Measurements from ENCODE around the gene DPEP2.
"Not testable (repeated sequence)": the region's sequence is repeated elsewhere in the genome, so short reads cannot be mapped to it uniquely, and the experiment has no call there.

The DPEP2 gene

GRCh38 chr16:67998779-67999688 is at the start of gene DPEP2:
Gene DPEP2, minus strand, starts transcription at chr16:67999484. Its CDS starts 6,272 bp downstream, at chr16:67993212.
- peak in 5 of 56 donors; percentile 1 to 43 (median 8) for DNase-seq

GRCh38 chr16:68047987-68048386 is 48.7 kb upstream of the DPEP2 start:
- no peak for DNase-seq

- no peak for DNase-seq
Measured at GRCh38 chr16:68046106-68046505, 46.8 kb upstream of the DPEP2 start.

- no peak for DNase-seq
Measured at GRCh38 chr16:68041783-68042182, 42.5 kb upstream of the DPEP2 start.

- peak in 53 of 56 donors; percentile 2 to 84 (median 50) for DNase-seq
Measured at GRCh38 chr16:68040506-68041288, 41.4 kb upstream of the DPEP2 start.

- no peak for DNase-seq
Measured at GRCh38 chr16:68037841-68038597, 38.7 kb upstream of the DPEP2 start.

- DNase-seq, result no peak
Measured at GRCh38 chr16:68035227-68035626, 35.9 kb upstream of the DPEP2 start.

GRCh38 chr16:68033101-68033500 is 33.8 kb upstream of the DPEP2 start:
- no peak for DNase-seq

GRCh38 chr16:68031951-68032350 is 32.7 kb upstream of the DPEP2 start:
- DNase-seq, result no peak

- not testable (repeated sequence) for DNase-seq
Measured at GRCh38 chr16:68030108-68030507, 30.8 kb upstream of the DPEP2 start.

- DNase-seq, result no peak
Measured at GRCh38 chr16:68028996-68029395, 29.7 kb upstream of the DPEP2 start.

- DNase-seq, result peak; percentile 44 to 98 (median 85)
Measured at GRCh38 chr16:68022728-68023537, 23.6 kb upstream of the DPEP2 start, which contains the start of the genes DDX28 and DUS2. Gene DDX28, minus strand, starts transcription at chr16:68023232. Its CDS starts 30 bp downstream, at chr16:68023202. Gene DUS2, plus strand, starts transcription at chr16:68023284. Its CDS starts 14,740 bp downstream, at chr16:68038024.

GRCh38 chr16:68022278-68022727 is 23.0 kb upstream of the DPEP2 start:
- peak in 2 of 56 donors; percentile 23 to 31 for DNase-seq

- no peak for DNase-seq
Measured at GRCh38 chr16:68021490-68021889, 22.2 kb upstream of the DPEP2 start.

GRCh38 chr16:68019167-68019680 is 19.9 kb upstream of the DPEP2 start:
- no peak for DNase-seq

- DNase-seq, result no peak
Measured at GRCh38 chr16:68015681-68016080, 16.4 kb upstream of the DPEP2 start, which contains the start of gene DPEP2NB. Gene DPEP2NB, minus strand, starts transcription at chr16:68015911. Its CDS starts 141 bp downstream, at chr16:68015770.

- no peak for DNase-seq
Measured at GRCh38 chr16:68013440-68013839, 14.2 kb upstream of the DPEP2 start.

GRCh38 chr16:68009872-68010271 is 10.6 kb upstream of the DPEP2 start:
- DNase-seq, result not testable (repeated sequence)

- no peak for DNase-seq
Measured at GRCh38 chr16:68009157-68009735, 10.0 kb upstream of the DPEP2 start.

Measured in amygdala (tissue), 56 donors.